ENCODE measurements around the gene LZIC.

LZIC gene

GRCh38 chr1:9960706-9961562 is 17.7 kb upstream of the LZIC start:
- WGBS (ENCODE audit: insufficient coverage) = 100% methylated on average over 6 of the region's 12 CpGs
- Histone ChIP-seq H3K27me3 (replicated peaks in 2 of 5; ENCODE audit: control insufficient read depth in 4 of 5, insufficient read depth in 5 of 5, low read length in 4 of 5) (no peaks in the 10 kb centered on the region), H3K27ac (ENCODE audit: insufficient read depth in 1 of 2, low read depth in 1 of 2, low read length in 2 of 2, poor library complexity in 1 of 2, severe bottlenecking in 2 of 2) (no peak overlapping the region), H3K4me3 (ENCODE audit: control insufficient read depth in 1 of 7, extremely low read depth in 1 of 7, insufficient read depth in 4 of 7, low read depth in 2 of 7, low read length in 6 of 7) (no peak overlapping the region), H3K9me3 (ENCODE audit: control extremely low read depth in 1 of 5, control insufficient read depth in 4 of 5, insufficient read depth in 2 of 5, low read depth in 1 of 5, low read length in 4 of 5) (no peaks in the 10 kb centered on the region), H3K4me1 (ENCODE audit: control extremely low read depth in 1 of 4, control insufficient read depth in 4 of 4, insufficient read depth in 4 of 4, low read length in 3 of 4) (no peaks in the 10 kb centered on the region), H3K36me3 (ENCODE audit: control insufficient read depth in 4 of 4, insufficient read depth in 4 of 4, low read length in 3 of 4) (peaks cover 0 to 4% (median 0%) of the 10 kb centered on the region in 4 experiments)
- POLR2A ChIA-PET = interaction anchor here (0.6 kb wide), 1 partner anchor 19 kb away, joined by 3 read pairs; no protein-coding TSS in a partner anchor
- CTCF ChIA-PET = interaction anchor here (1.4 to 1.5 kb wide), 2 partner anchors 10 to 47 kb away, joined by 3 to 5 read pairs; no protein-coding TSS in a partner anchor
- no peak for DNase-seq

- ChIA-PET CTCF (interaction anchor here (1.4 to 1.5 kb wide), 2 partner anchors 9 to 46 kb away, joined by 3 to 5 read pairs; no protein-coding TSS in a partner anchor), POLR2A (no interaction called here)
- DNase-seq = no peak
- Histone ChIP-seq H3K36me3 (ENCODE audit: control insufficient read depth in 4 of 4, insufficient read depth in 4 of 4, low read length in 3 of 4) (peaks cover 0 to 4% (median 0%) of the 10 kb centered on the region in 4 experiments), H3K9me3 (ENCODE audit: control extremely low read depth in 1 of 5, control insufficient read depth in 4 of 5, insufficient read depth in 2 of 5, low read depth in 1 of 5, low read length in 4 of 5) (no peaks in the 10 kb centered on the region), H3K4me3 (ENCODE audit: control insufficient read depth in 1 of 7, extremely low read depth in 1 of 7, insufficient read depth in 4 of 7, low read depth in 2 of 7, low read length in 6 of 7) (no peak overlapping the region), H3K27ac (ENCODE audit: insufficient read depth in 1 of 2, low read depth in 1 of 2, low read length in 2 of 2, poor library complexity in 1 of 2, severe bottlenecking in 2 of 2) (no peak overlapping the region), H3K27me3 (replicated peaks in 2 of 5; ENCODE audit: control insufficient read depth in 4 of 5, insufficient read depth in 5 of 5, low read length in 4 of 5) (no peaks in the 10 kb centered on the region), H3K4me1 (ENCODE audit: control extremely low read depth in 1 of 4, control insufficient read depth in 4 of 4, insufficient read depth in 4 of 4, low read length in 3 of 4) (no peaks in the 10 kb centered on the region)
- WGBS (ENCODE audit: insufficient coverage) = 100% methylated on average over 2 of the region's 4 CpGs
Measured at GRCh38 chr1:9960011-9960410, 16.8 kb upstream of the LZIC start.

- no peak overlapping the region for H3K27ac ChIP-seq (ENCODE audit: insufficient read depth in 1 of 2, low read depth in 1 of 2, low read length in 2 of 2, poor library complexity in 1 of 2, severe bottlenecking in 2 of 2)
- no peak overlapping the region for H3K4me3 ChIP-seq (ENCODE audit: control insufficient read depth in 1 of 7, extremely low read depth in 1 of 7, insufficient read depth in 4 of 7, low read depth in 2 of 7, low read length in 6 of 7)
- H3K4me1 ChIP-seq (ENCODE audit: control extremely low read depth in 1 of 4, control insufficient read depth in 4 of 4, insufficient read depth in 4 of 4, low read length in 3 of 4) = no peaks in the 10 kb centered on the region
- H3K9me3 ChIP-seq (ENCODE audit: control extremely low read depth in 1 of 5, control insufficient read depth in 4 of 5, insufficient read depth in 2 of 5, low read depth in 1 of 5, low read length in 4 of 5) = no peaks in the 10 kb centered on the region
- ChIA-PET CTCF (interaction anchor here (0.6 kb wide), 1 partner anchor 89 kb away, joined by 3 read pairs; no protein-coding TSS in a partner anchor), POLR2A (no interaction called here)
- no peak for DNase-seq
- no peaks in the 10 kb centered on the region for H3K27me3 ChIP-seq (replicated peaks in 2 of 5; ENCODE audit: control insufficient read depth in 4 of 5, insufficient read depth in 5 of 5, low read length in 4 of 5)
- WGBS (ENCODE audit: insufficient coverage) = 94% methylated on average over 5 of the region's 8 CpGs
- H3K36me3 ChIP-seq (ENCODE audit: control insufficient read depth in 4 of 4, insufficient read depth in 4 of 4, low read length in 3 of 4) = peaks cover 0 to 4% (median 0%) of the 10 kb centered on the region in 4 experiments
Measured at GRCh38 chr1:9957726-9958125, 14.5 kb upstream of the LZIC start.

GRCh38 chr1:9946315-9946714 is 3.1 kb upstream of the LZIC start:
- H3K9me3 ChIP-seq (ENCODE audit: control extremely low read depth in 1 of 5, control insufficient read depth in 4 of 5, insufficient read depth in 2 of 5, low read depth in 1 of 5, low read length in 4 of 5) = no peaks in the 10 kb centered on the region
- no peak overlapping the region for H3K27ac ChIP-seq (ENCODE audit: insufficient read depth in 1 of 2, low read depth in 1 of 2, low read length in 2 of 2, poor library complexity in 1 of 2, severe bottlenecking in 2 of 2)
- H3K4me1 ChIP-seq (ENCODE audit: control extremely low read depth in 1 of 4, control insufficient read depth in 4 of 4, insufficient read depth in 4 of 4, low read length in 3 of 4) = peaks cover 0 to 37% (median 23%) of the 10 kb centered on the region in 4 experiments
- ChIA-PET POLR2A (no interaction called here), CTCF (no interaction called here)
- H3K27me3 ChIP-seq (replicated peaks in 2 of 5; ENCODE audit: control insufficient read depth in 4 of 5, insufficient read depth in 5 of 5, low read length in 4 of 5) = no peaks in the 10 kb centered on the region
- 100% methylated on average over 2 of the region's 2 CpGs for WGBS (ENCODE audit: insufficient coverage)
- H3K4me3 ChIP-seq (ENCODE audit: control insufficient read depth in 1 of 7, extremely low read depth in 1 of 7, insufficient read depth in 4 of 7, low read depth in 2 of 7, low read length in 6 of 7) = no peak overlapping the region
- DNase-seq = no peak
- peaks cover 0 to 8% (median 5%) of the 10 kb centered on the region in 4 experiments for H3K36me3 ChIP-seq (ENCODE audit: control insufficient read depth in 4 of 4, insufficient read depth in 4 of 4, low read length in 3 of 4)

- no peaks in the 10 kb centered on the region for H3K27me3 ChIP-seq (replicated peaks in 2 of 5; ENCODE audit: control insufficient read depth in 4 of 5, insufficient read depth in 5 of 5, low read length in 4 of 5)
- ChIA-PET POLR2A (no interaction called here), CTCF (interaction anchor here (0.8 to 5.1 kb wide), 9 partner anchors 13 to 91 kb away, joined by 3 to 45 read pairs (median 3); partner anchors contain the start of genes RBP7 and UBE4B)
- peak overlapping the region; percentile 89 to 96 for H3K27ac ChIP-seq (ENCODE audit: insufficient read depth in 1 of 2, low read depth in 1 of 2, low read length in 2 of 2, poor library complexity in 1 of 2, severe bottlenecking in 2 of 2)
- 0% methylated on average over 8 of the region's 14 CpGs for WGBS (ENCODE audit: insufficient coverage)
- peaks cover 0 to 21% (median 7%) of the 10 kb centered on the region in 4 experiments for H3K4me1 ChIP-seq (ENCODE audit: control extremely low read depth in 1 of 4, control insufficient read depth in 4 of 4, insufficient read depth in 4 of 4, low read length in 3 of 4)
- no peaks in the 10 kb centered on the region for H3K9me3 ChIP-seq (ENCODE audit: control extremely low read depth in 1 of 5, control insufficient read depth in 4 of 5, insufficient read depth in 2 of 5, low read depth in 1 of 5, low read length in 4 of 5)
- H3K4me3 ChIP-seq (ENCODE audit: control insufficient read depth in 1 of 7, extremely low read depth in 1 of 7, insufficient read depth in 4 of 7, low read depth in 2 of 7, low read length in 6 of 7) = peak overlapping the region; percentile 80 to 98 (median 92)
- DNase-seq = peak; percentile 61 to 84 (median 82)
- peaks cover 0 to 9% (median 3%) of the 10 kb centered on the region in 4 experiments for H3K36me3 ChIP-seq (ENCODE audit: control insufficient read depth in 4 of 4, insufficient read depth in 4 of 4, low read length in 3 of 4)
Measured at GRCh38 chr1:9942399-9942938, 722 bp downstream of the LZIC start.

GRCh38 chr1:9929431-9930385 is 13.5 kb downstream of the LZIC start:
- ChIA-PET POLR2A (interaction anchor here (0.9 kb wide), 1 partner anchor 14 kb away, joined by 3 read pairs; the partner anchor contains the start of genes LZIC and NMNAT1), CTCF (interaction anchor here (0.7 to 2.2 kb wide), 2 partner anchors 52 to 54 kb away, joined by 3 to 6 read pairs; no protein-coding TSS in a partner anchor)
- peak overlapping the region in 1 of 2 experiments; percentile 72 for H3K27ac ChIP-seq (ENCODE audit: insufficient read depth in 1 of 2, low read depth in 1 of 2, low read length in 2 of 2, poor library complexity in 1 of 2, severe bottlenecking in 2 of 2)

More at GRCh38 chr1:9929431-9930385, 13.5 kb downstream of the LZIC start:
- Histone ChIP-seq H3K27me3 (replicated peaks in 2 of 5; ENCODE audit: control insufficient read depth in 4 of 5, insufficient read depth in 5 of 5, low read length in 4 of 5) (no peaks in the 10 kb centered on the region), H3K36me3 (ENCODE audit: control insufficient read depth in 4 of 4, insufficient read depth in 4 of 4, low read length in 3 of 4) (peaks cover 7 to 41% (median 22%) of the 10 kb centered on the region in 4 experiments), H3K4me3 (ENCODE audit: control insufficient read depth in 1 of 7, extremely low read depth in 1 of 7, insufficient read depth in 4 of 7, low read depth in 2 of 7, low read length in 6 of 7) (no peak overlapping the region), H3K9me3 (ENCODE audit: control extremely low read depth in 1 of 5, control insufficient read depth in 4 of 5, insufficient read depth in 2 of 5, low read depth in 1 of 5, low read length in 4 of 5) (no peaks in the 10 kb centered on the region), H3K4me1 (ENCODE audit: control extremely low read depth in 1 of 4, control insufficient read depth in 4 of 4, insufficient read depth in 4 of 4, low read length in 3 of 4) (peaks cover 0 to 5% (median 0%) of the 10 kb centered on the region in 4 experiments)
- no peak for DNase-seq
- WGBS (ENCODE audit: insufficient coverage) = 95% methylated on average over 13 of the region's 15 CpGs
